Measurements from ENCODE around the gene USP4.
"Not testable (repeated sequence)": the region's sequence is repeated elsewhere in the genome, so short reads cannot be mapped to it uniquely, and the experiment has no call there.

USP4 gene

DNA sequence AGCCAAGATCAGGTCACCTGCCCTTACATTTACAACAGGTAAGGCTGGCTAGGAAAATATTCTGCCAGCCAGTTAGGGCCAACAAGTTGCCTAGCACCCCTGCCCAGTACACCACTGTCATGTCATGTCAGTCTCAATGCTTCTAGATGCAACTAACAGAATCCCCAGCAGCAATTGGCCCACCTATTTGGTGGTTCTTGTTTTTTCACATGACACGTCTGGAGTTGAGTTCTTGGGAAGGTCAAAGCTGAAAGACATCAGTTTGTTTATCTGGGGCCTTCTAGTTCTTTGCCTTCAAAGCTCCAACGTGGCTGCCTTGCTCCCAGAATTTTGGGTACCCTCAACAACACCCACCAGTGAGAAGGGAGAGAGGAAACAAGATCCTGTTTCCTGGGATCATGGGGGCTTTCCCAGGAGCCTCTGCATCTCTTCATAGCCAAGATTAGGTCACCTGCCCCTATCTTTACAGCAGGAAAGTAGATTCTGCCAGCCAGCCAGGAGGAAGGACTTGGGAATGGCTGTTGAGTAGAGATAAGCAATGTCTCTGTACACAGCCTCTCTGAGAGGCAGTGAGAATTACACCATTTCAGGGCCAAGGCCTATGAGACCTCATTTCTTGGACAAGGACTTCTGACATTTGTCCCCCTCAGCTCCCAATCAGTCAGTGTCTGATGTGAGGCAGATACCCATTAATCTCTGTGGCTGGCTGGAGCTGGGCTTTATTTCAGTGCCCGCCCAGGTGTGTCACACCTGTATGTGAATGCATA lies 9.7 kb upstream of the USP4 start:
- no peak for DNase-seq

DNA sequence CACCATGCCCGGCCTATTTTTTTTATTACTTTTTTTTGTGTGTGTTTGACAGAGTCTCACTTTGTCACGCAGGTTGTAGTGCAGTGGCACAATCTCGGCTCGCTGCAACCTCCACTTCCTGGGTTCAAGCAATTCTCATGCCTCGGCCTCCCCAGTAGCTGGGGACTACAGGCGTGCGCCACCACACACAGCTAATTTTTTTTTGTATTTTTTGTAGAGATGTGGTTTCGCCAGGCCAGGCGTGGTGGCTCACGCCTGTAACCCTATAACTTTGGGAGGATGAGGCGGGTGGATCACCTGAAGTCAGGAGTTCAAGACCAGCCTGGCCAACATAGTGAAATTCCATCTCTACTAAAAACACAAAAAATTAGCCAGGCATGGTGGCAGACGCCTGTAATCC lies 8.5 kb upstream of the USP4 start:
- not testable (repeated sequence) for DNase-seq

DNA sequence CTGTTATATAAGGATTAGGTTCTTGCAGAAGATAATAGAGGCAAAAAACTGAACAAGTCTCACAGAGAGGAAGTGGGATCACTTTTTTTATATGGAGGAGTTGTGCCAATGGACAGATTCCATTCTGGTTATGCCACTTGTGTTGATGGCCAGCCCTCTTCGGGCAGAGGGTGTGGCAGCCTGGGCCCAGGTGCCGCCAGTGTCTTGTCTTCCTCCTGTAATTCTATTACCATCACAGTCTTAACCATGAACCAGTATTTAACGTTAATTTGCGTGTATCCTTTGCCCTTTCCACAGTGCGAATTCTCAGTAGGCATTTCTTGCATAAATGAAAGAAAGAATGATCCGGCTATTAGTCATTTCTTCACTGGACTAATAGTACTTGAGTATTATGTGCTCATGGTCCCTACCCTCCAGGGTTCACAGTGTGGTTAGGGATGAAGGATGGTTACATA lies 7.0 kb upstream of the USP4 start:
- no peak for DNase-seq

DNA sequence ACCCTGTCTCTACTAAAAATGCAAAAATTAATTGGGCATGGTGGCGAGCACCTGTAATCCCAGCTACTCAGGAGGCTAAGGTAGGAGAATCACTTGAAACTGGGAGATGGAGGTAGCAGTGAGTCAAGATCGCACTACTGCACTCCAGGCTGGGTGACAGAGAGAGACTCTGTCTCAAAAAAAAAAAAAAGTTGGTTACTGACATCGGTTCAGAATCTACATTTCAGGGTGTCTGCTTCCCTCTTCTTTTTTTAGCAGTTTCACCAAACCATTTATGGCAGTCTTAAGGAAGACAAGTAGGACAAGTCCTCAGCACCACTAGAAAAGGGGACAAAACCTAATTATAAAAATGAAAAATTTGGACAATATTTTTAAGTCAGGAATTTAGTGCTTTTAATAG lies 3.3 kb upstream of the USP4 start:
- DNase-seq, result no peak

DNA sequence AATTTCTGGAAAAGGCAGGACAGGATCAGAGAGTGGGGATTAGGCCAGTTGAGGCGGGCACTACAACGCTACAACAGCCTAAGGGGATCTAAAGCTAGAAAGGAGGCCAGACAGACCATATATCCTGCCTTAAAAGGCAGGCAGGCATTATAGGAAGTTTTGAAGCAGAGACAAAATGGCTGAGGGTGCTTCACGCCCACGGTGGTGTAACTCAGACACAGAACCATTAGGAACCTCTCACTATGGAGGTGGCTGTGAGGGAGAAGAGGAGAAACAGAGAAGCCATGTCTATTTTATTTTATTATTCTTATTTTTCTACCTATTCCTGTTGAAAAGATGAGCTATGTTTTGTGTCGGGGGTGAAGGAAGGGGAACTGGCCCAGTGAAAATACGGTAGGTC lies 2.1 kb upstream of the USP4 start:
- DNase-seq, result no peak

DNA sequence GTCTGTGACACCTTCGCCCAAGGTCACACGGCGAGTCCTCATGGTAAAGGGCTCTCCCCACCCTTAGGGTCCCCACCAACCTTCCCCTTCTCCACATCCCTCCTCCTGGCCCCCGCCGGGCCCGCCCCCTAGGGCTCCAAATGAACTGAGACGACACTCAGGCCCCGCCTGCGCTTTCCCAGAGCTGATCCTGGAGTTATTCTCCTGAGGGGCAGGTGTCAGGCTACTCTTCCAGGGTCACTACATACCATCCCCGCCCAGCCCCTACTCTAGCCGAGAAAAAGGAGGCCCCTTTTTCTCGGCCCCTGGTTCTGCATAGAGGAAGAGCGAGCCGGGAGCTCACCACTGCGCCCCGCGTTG lies 292 bp downstream of the USP4 start:
- DNase-seq, result peak; percentile 4 to 8

DNA sequence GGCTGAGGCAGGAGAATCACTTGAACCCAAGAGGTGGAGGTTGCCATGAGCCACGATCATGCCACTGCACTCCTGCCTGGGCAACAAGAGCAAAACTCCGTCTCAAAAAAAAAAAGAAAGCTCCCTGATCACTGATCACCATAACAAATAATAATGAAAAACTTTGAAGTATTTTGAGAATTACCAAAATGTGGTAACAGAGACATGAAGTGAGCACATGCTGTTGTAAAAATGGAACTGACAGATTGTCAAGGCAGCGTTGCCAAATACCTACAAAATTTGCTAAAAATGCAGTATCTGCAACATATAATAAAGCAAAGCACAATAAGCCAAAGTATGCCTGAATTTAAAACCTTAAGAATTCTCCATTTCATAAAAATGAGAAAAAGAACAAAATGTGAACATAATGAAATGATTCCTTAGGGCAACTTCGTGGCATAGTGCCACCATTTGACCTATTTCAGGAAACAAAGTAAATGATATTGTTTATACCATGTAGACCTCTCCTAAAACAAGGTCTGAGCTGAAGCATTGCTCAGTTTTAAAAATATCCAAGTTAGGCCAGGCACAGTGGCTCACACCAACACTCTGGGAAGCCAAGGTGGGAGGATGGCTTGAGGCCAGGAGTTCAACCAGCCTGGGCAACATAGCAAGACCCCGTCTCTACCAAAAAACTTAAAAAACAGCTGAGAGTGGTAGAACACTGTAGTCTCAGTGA lies 5.8 kb downstream of the USP4 start:
- no peak for DNase-seq

DNA sequence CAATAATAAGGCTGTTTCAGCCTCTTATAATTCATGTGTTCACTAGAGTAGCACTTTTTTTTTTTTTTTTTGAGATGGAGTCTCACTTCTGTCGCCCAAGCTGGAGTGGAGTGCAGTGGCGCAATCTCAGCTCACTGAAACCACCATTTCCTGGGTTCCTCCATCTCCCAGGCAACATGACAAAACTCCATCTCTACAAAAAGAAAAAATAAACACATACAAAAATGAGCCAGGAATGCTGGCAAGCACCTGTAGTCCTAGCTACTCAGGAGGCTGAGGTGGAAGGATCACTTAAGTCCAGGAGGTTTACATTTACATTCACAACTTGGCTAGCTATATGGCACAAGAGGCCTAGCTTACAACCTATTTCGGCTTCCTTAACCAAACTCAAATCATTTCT lies 6.8 kb downstream of the USP4 start:
- DNase-seq, result no peak

DNA sequence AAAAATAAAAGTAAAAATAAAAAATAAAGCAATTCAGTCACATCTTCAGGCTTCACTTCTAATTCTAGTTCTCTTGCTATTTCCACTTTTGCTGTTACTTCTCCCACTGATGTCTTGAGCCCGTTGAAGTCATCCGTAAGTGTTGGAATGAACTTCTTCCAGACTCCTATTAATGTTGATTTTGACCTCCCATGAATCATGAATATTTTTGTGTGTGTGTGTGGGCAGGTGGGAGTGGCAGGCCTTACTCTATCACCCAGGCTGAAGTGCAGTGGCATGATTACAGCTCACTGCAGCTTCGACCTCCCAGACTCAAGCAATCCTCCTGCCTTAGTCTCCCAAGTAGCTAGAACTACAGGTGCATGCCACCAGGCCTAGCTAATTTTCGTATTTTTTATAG lies 10.7 kb downstream of the USP4 start:
- DNase-seq, result no peak

DNA sequence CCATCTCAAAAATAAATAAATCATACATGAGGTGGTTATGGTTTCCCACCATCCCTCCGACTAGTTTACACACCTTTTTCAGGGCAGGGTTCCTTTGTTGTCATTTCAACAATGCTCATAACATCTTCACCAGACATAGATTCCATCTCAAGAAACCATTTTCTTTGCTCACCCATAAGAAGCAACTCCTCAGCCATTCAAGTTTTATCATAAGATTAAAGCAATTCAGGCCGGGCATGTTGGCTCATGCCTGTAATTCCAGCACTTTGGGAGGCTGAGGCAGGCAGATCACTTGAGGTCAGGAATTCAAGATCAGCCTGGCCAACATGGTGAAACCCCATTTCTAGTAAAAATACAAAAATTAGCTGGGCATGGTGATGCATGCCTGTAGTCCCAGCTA lies 11.5 kb downstream of the USP4 start:
- DNase-seq, result not testable (repeated sequence)

DNA sequence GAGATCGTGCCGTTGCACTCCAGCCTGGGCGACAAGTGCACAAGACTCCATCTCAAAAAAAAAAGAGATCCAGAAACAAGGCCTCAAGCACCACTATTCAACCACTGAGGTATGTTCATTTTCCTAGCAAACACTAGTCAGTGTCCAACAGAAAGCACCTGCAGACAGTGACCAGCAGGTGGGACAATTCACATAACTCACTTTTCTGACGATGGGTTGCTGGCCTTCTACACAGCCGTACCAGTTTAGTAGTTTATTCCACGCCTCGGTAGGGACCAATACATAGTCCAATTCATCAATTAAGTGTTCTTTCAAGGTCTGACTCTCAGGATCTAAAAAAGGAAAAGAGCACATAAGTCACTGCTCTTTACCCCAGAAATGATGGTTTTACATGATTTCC lies 12.4 kb downstream of the USP4 start:
- DNase-seq, result no peak

DNA sequence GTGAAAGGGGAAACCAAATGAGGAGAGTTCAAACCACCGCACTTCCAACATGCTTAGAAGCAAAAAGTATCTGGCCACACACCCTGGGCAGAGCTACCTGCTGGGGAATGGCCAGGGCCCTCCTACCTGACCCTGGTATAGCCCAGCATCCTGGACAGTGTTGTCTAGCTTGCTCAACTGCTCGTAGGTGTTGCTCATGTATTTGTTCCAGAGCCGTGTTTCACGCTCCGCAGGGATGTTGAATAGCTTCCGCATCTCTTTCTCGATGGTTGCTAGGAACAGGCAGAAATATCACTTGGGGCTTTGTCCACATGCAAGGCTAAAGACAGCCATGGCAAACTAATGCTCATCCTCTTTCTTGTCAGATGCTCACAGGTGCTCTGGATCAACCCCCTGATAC lies 15.1 kb downstream of the USP4 start:
- DNase-seq, result no peak

DNA sequence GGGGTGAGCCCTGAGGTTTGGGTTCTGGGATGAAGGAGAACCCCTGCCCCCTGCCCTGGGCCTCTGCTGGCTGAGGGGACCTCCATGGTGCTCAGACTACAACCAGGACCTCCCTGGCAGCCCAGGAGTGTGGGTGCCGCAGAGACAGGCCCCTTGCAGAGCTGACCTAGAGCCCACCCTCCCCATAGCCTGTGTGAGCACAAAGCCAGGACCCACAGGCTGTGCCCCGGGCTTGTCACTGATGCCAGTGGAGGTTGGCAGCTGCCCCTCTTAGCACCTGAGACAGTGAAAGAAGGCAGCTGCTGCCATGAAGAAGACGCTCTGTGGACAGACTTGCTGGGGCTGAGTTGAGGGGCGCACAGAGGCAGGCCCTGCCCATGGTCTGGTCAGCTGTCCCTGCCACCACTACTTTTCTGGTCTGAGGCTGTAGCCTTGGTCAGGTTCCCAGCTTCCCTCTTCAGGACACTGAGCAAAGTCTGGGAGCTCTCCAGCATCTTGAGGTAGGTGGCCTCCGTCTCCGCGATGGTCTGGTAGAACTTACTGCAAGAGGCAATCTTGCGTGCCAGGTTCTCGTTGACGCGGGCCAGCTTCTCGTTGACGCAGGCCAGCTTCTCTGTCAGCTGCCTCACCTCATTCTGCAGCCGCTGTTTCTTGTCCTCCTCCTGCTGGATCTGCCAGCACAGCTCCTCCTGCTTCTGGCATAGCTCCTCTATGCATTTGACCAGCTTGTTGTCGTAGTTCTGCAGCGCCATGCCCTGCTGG lies 23.0 kb downstream of the USP4 start:
- no peak for DNase-seq

DNA sequence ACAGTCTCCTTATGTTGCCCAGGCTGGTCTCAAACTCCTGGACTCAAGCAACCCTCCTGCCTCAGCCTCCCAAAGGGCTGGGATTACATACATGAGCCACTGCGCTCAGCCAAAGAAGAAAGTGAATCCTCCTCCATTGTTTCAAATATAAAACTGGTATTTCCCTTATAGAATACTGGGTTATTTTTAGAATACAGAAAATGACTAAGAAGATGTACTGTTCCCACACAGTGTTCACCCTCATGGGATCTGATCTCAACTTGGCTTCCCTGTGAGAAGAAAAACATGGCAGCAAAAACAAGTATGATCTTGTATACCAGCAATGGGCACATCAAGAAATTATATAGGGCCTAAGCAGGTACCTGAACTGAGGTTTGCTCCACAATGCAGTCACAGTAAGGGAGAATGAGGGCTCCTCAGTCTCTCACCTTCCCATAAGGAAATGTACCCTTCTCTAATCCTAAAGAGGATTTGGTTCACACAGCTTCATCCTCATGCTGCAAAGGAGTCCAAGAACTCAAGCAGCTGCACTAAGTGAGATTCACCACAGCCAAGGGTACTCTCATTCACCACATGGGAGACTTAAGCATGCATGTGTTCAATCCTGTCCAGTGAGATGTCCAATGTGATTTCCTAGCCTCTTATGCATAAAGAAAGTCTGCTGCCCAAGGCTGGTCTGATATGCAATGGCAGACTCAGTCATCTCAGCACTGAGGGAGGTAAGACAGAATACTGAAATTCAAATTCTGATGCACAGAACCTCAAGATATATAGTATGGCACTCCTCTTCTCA lies 25.8 kb downstream of the USP4 start:
- DNase-seq, result no peak

DNA sequence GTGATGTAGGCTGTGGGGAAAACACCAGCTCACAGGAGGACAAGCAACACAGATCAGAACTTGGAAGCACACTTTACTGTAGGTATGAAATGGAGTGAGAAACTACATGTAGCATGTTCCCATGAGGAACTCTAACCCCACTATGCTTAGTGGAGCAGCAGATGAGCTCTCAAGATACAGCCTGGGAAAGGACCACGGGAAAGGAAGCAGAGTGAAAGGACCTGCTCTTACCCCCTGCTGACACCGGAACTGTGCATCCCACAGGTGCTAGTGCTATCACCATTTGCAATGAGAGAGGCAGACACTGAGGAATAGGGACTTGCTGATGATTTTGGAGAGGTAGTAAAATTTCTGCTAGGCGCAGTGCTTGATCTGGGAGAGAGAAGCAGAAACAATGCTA lies 28.6 kb downstream of the USP4 start:
- DNase-seq, result no peak

DNA sequence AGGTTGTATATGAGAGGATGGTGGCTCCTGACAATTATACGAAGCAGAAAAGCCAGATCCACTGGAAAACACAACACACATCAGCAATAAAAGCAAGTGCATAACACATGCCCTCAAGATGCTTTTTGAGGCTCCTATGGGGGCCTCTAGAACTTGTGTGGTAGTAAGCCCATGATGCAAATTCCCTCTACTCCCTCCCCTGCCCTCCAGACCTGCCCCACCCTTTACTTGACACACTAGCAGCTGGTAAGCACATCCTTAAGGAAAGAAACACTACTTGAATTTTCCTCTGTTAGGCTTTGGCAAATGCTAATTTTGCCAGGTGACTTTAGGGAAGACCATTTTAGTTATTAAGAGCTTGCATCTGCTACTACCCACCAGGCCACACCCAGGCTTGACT lies 29.2 kb downstream of the USP4 start:
- DNase-seq, result no peak

DNA sequence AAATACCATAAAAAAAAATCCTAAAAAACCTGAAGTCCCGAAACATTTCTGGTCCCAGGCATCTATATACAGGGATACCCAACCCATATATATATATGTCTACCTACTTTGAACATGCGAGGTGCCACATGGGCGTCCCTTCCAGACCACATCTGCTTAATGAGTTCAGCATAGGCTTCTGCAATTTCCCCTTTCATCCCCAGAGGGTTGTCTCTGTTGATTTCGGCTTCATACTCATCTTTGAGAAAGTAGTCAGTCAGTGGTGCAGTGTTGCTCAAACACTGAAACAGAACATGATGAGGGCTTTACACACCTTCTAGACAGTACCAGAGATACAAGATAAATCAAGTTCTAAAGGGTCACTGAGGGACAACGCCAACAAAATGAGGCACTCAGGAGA lies 34.2 kb downstream of the USP4 start:
- DNase-seq, result no peak

DNA sequence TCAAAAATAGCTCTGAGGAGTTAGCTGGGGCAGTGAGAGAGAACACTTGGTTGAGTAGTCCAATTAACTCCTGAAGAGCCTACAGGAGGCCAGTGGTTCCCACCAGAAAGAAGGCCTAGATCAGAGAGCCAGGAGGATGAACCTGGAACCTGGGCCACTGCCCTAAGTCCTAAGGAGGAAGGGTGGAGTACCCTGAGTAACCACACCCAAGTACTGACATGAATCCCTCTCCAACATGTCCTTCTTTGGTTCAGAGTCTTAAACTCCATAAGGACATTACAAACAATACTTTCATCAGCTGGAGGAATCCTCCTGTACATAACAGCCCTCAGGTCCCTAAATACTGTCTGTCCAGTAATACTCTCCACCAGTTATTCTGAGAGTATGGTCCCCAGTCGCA lies 37.2 kb downstream of the USP4 start:
- no peak for DNase-seq

DNA sequence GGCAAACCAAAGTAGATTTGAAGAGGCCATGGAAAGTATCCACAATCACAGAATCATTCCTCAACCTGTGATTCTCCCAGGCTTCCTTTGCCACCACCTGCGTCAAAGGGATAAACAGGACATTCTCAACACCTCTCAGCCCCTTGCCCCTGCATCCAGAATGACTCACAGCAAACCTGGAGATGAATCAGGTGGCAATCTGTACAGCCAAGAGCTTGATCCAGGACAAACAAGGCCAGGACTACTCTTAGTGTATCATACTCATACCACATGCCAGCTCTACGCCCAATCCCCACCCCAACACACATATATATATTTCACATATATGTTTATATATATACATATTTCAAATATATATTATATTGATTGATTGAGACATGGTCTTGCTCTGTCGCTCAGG lies 39.3 kb downstream of the USP4 start:
- no peak for DNase-seq

DNA sequence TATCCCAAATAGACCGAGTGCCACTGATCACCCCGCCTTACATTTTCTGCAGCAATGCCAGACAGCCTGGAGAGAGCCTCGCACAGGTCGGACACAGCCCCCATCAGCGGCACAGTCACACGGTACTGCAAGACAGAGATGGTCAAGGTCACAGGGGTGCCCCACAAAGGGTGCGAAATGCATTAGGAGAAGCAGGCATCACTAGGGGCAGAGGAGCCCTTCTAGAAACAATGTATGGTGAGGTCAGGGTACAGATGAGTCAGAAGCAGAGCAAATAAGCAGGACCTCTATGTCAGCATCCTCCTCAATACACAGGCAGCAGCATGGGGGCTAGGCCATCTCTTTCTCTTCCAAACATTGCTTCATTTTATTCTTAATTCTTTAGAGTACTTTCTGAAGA lies 41.3 kb downstream of the USP4 start:
- DNase-seq, result no peak

DNA sequence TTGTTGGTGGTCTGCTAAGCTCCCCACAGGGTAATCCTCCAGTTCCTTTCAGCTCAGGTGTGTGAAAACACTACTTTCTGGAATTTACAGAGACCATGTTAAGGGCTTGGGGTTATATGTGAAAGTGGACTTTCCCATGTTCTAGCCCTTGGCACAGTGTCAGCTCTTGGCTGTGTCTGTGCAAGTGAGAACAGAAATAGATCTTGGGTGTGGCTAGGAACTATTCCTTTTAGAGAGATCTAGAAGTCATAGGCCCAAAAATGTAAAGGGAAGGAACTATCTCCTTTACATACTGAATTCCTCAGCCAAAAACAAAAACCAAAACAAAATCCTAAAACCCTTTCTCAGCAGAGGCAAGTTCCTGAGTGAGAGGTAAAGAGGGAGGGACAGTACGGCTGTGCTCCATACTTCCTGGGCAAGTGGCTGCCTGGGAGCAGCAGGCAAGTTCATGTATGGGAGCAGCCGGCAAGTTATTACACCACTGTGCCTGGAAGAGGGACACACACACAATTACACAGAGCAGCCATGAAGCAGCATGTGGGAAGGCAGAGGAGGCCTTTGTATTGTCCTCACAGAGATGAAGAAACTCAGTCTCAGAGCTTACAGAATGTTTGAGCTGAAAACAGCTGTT lies 43.0 kb downstream of the USP4 start:
- no peak for DNase-seq

DNA sequence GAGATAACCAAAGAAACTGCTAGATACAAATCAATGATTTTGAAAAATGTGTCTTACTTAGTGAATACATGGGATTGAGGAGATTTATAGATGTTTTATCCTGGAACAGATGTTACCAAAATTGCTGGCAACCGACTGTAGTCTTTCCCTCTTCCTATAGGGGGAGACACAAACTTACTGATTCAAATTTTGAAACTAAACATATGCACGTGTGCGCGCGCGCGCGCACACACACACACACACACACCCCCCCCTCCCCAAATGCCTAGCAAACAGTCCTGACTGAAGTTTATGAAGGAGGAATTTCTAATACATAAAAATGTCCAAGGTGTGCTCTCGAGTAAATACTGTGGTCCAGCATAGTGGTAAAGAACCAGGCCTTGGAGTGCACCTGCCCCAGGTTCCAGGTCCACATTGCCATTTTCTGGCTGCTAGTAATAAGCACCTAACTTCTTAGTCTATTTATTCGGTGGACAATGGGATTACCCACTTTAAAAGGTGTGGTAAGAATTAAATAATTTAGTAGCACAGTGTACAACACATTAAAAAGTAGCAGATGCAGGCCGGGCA lies 44.3 kb downstream of the USP4 start:
- DNase-seq, result peak; percentile 7

Data from activated CD4-positive, alpha-beta T cell treated with anti-CD3 and anti-CD28 coated beads, Interleukin-2, amount 50 U/mL, for 4 hours (primary cell).